GM18520 (cell line): ENCODE data around the gene DNAH7.

Source experiments
- ATAC-seq: cut with Tn5 transposase; IDR thresholded peaks from one replicate; pipeline ENCODE4 v1.9.1; 2021; ENCODE audit not compliant: unreplicated experiment

DNAH7 gene

GRCh38 chr2:195818106-195818505 is 250.5 kb downstream of the DNAH7 start:
- ATAC-seq, result no peak

GRCh38 chr2:195815083-195815482 is 253.6 kb downstream of the DNAH7 start:
- ATAC-seq, result no peak

GRCh38 chr2:195813421-195813820 is 255.2 kb downstream of the DNAH7 start:
- no peak for ATAC-seq

GRCh38 chr2:195810340-195811098 is 258.1 kb downstream of the DNAH7 start:
- no peak for ATAC-seq

- no peak for ATAC-seq
These were observed 260.4 kb downstream of the DNAH7 start for GRCh38 chr2:195808189-195808588.

- ATAC-seq, result no peak
These were observed 263.2 kb downstream of the DNAH7 start for GRCh38 chr2:195805283-195805976.

GRCh38 chr2:195795879-195796278 is 272.8 kb downstream of the DNAH7 start:
- ATAC-seq, result no peak

GRCh38 chr2:195793881-195794280 is 274.8 kb downstream of the DNAH7 start:
- no peak for ATAC-seq

GRCh38 chr2:195782156-195782555 is 286.5 kb downstream of the DNAH7 start:
- ATAC-seq, result no peak

GRCh38 chr2:195779491-195779890 is 289.1 kb downstream of the DNAH7 start:
- ATAC-seq, result no peak

GRCh38 chr2:195769975-195770374 is 298.7 kb downstream of the DNAH7 start:
- no peak for ATAC-seq

GRCh38 chr2:195768431-195768830 is 300.2 kb downstream of the DNAH7 start:
- ATAC-seq, result no peak

- ATAC-seq, result no peak
These were observed 301.9 kb downstream of the DNAH7 start for GRCh38 chr2:195766691-195767090.

- no peak for ATAC-seq
These were observed 304.8 kb downstream of the DNAH7 start for GRCh38 chr2:195763866-195764265.

GRCh38 chr2:195759877-195760276 is 308.8 kb downstream of the DNAH7 start:
- no peak for ATAC-seq

- no peak for ATAC-seq
These were observed 309.8 kb downstream of the DNAH7 start for GRCh38 chr2:195758846-195759245.

- ATAC-seq, result no peak
These were observed 312.3 kb downstream of the DNAH7 start for GRCh38 chr2:195756218-195756942.

GRCh38 chr2:195741191-195741590 is 327.4 kb downstream of the DNAH7 start:
- no peak for ATAC-seq

- no peak for ATAC-seq
These were observed 330.9 kb downstream of the DNAH7 start for GRCh38 chr2:195737511-195738325.

- no peak for ATAC-seq
These were observed 333.3 kb downstream of the DNAH7 start for GRCh38 chr2:195735347-195735746.

- no peak for ATAC-seq
These were observed 333.7 kb downstream of the DNAH7 start for GRCh38 chr2:195734931-195735330.
